Measurements from ENCODE around the gene CRIM1.

DNA sequence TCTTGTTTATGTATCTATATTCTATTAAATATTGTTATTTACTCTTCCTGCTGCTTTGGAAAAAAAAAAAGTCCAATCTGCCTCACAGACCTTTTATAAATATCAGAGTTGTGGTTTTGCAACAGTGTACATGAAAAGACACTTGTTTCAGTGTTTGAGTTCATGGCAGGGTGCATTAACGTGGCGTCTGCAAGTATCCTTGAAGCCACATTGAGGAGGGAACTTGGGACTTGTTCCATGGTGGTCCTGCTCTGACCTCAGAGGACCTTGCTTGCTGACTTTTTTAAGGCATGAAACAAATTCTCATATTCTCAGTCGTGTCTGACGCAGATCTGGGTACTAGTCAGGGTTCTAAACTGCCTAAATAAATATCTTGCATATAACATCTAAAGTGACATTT is 55.1 kb downstream of the CRIM1 start:
- TF ChIP-seq, protein P1, sequence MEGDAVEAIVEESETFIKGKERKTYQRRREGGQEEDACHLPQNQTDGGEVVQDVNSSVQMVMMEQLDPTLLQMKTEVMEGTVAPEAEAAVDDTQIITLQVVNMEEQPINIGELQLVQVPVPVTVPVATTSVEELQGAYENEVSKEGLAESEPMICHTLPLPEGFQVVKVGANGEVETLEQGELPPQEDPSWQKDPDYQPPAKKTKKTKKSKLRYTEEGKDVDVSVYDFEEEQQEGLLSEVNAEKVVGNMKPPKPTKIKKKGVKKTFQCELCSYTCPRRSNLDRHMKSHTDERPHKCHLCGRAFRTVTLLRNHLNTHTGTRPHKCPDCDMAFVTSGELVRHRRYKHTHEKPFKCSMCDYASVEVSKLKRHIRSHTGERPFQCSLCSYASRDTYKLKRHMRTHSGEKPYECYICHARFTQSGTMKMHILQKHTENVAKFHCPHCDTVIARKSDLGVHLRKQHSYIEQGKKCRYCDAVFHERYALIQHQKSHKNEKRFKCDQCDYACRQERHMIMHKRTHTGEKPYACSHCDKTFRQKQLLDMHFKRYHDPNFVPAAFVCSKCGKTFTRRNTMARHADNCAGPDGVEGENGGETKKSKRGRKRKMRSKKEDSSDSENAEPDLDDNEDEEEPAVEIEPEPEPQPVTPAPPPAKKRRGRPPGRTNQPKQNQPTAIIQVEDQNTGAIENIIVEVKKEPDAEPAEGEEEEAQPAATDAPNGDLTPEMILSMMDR (IDR thresholded peaks at IDR 0.05; ENCODE audit: low read length), result no peak
- no peak for TF ChIP-seq EZH2 (optimal IDR thresholded peaks at IDR 0.05; ENCODE audit: low read depth, low read length)
